HFFc6 (cell line): ENCODE measurements around the gene OR10R2. TPM values are rescaled to one million over a fixed set of nuclear protein-coding genes. Genes with fewer than 3 reads are reported as not detected.

Experiments used
- DNase-seq: peaks from one replicate; pipeline ENCODE4 v3.0.0-alpha.2; 2018
- H3K27ac Mint-ChIP-seq: 2 replicates; pipeline ENCODE4 v1.8.0; 2020; ENCODE audit warnings: mild to moderate bottlenecking, mixed read lengths
- H3K27me3 Mint-ChIP-seq: 2 replicates; pipeline ENCODE4 v1.8.0; 2021; ENCODE audit warnings: mild to moderate bottlenecking, moderate library complexity, mixed read lengths; ENCODE audit not compliant: insufficient read depth
- H3K36me3 Mint-ChIP-seq: 2 replicates; pipeline ENCODE4 v1.8.0; 2021; ENCODE audit warnings: low read depth, mixed read lengths
- H3K4me1 Mint-ChIP-seq: 2 replicates; pipeline ENCODE4 v1.8.0; 2020; ENCODE audit warnings: low read depth, mixed read lengths
- H3K4me3 Mint-ChIP-seq: 2 replicates; pipeline ENCODE4 v1.8.0; 2020; ENCODE audit warnings: mild to moderate bottlenecking, moderate library complexity, mixed read lengths
- H3K9me3 Mint-ChIP-seq: 2 replicates; pipeline ENCODE4 v1.8.0; 2020; ENCODE audit warnings: mild to moderate bottlenecking, mixed read lengths
- total RNA-seq, 6 experiments: library from RNA; stranded (reverse); fragmentation: NEBNext Ultra II Directional; extraction: Animal tissue kit (Norgen Biotek cat#: 25700); gene quantifications; 2 replicates in 1 of 6; 3 replicates in 5 of 6; pipeline ENCODE4 v1.2.3, GENCODE V29; 2021
- TF ChIP-seq, protein P1 (sequence below): fragments of 200-600 bp; sonication (generic); IDR thresholded peaks from 2 replicates; pipeline ENCODE4 v1.5.0; 2021; ENCODE audit warnings: antibody characterized with exemption, mild to moderate bottlenecking

OR10R2 gene
- total RNA-seq, 6 experiments from 2014 or later: not detected

GRCh38 chr1:158527190-158527815, 55.3 kb downstream of the OR10R2 start:
- Mint-ChIP-seq H3K4me3 (no peak overlapping the region), H3K27me3 (no peaks in the 10 kb centered on the region; the same call in 1 of the 2 replicates), H3K27ac (no peak overlapping the region), H3K36me3 (no peaks in the 10 kb centered on the region), H3K9me3 (peaks cover 5% of the 10 kb centered on the region), H3K4me1 (no peaks in the 10 kb centered on the region)
- no peak for DNase-seq
- TF ChIP-seq, protein P1, sequence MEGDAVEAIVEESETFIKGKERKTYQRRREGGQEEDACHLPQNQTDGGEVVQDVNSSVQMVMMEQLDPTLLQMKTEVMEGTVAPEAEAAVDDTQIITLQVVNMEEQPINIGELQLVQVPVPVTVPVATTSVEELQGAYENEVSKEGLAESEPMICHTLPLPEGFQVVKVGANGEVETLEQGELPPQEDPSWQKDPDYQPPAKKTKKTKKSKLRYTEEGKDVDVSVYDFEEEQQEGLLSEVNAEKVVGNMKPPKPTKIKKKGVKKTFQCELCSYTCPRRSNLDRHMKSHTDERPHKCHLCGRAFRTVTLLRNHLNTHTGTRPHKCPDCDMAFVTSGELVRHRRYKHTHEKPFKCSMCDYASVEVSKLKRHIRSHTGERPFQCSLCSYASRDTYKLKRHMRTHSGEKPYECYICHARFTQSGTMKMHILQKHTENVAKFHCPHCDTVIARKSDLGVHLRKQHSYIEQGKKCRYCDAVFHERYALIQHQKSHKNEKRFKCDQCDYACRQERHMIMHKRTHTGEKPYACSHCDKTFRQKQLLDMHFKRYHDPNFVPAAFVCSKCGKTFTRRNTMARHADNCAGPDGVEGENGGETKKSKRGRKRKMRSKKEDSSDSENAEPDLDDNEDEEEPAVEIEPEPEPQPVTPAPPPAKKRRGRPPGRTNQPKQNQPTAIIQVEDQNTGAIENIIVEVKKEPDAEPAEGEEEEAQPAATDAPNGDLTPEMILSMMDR: peak; percentile 49; the same call in 1 of the 2 replicates

Other genes starting within 250 kb of the OR10R2 start
- gene CD1A, start 217.8 kb upstream of the OR10R2 start, total RNA-seq: not detected
- gene CD1C, start 182.3 kb upstream of the OR10R2 start, total RNA-seq: not detected
- gene CD1B, start 140.7 kb upstream of the OR10R2 start, total RNA-seq: not detected
- gene CD1E, start 118.3 kb upstream of the OR10R2 start, total RNA-seq: not detected
- not detected for gene OR10T2, start 72.8 kb upstream of the OR10R2 start, total RNA-seq
- not detected for gene OR10K2, start 46.0 kb upstream of the OR10R2 start, total RNA-seq
- not detected for gene OR10K1, start 10.4 kb upstream of the OR10R2 start, total RNA-seq
- gene OR6Y1, start 82.2 kb downstream of the OR10R2 start, total RNA-seq: not detected
- gene OR6P1, start 98.4 kb downstream of the OR10R2 start, total RNA-seq: not detected
- gene OR10X1, start 107.7 kb downstream of the OR10R2 start, total RNA-seq: not detected
- not detected for gene OR10Z1, start 133.0 kb downstream of the OR10R2 start, total RNA-seq
- gene SPTA1, start 214.5 kb downstream of the OR10R2 start, total RNA-seq: not detected
- not detected for gene OR6K2, start 228.4 kb downstream of the OR10R2 start, total RNA-seq
- not detected for gene OR6K3, start 248.5 kb downstream of the OR10R2 start, total RNA-seq